ENCODE results near the gene GFOD1.

DNA sequence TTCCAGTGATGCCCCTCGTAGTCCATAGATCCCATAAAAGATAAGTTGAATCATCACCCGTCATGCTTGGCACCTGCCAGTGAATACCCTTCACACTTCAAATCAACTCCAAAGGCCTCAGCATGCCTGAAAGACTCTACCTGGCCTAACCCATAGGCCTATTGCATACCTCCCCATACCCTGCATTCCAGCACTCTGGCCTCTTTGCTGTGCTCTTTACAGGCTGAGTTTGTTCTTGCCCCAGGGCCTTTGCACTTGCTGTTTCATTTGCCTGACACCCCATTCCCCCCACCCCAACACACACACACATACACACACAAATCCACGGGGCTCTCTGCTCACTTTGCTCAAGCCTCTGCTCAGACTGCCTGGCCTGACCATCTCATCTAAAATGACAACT is 3.0 kb upstream of the GFOD1 start:
- TF ChIP-seq, protein P1, sequence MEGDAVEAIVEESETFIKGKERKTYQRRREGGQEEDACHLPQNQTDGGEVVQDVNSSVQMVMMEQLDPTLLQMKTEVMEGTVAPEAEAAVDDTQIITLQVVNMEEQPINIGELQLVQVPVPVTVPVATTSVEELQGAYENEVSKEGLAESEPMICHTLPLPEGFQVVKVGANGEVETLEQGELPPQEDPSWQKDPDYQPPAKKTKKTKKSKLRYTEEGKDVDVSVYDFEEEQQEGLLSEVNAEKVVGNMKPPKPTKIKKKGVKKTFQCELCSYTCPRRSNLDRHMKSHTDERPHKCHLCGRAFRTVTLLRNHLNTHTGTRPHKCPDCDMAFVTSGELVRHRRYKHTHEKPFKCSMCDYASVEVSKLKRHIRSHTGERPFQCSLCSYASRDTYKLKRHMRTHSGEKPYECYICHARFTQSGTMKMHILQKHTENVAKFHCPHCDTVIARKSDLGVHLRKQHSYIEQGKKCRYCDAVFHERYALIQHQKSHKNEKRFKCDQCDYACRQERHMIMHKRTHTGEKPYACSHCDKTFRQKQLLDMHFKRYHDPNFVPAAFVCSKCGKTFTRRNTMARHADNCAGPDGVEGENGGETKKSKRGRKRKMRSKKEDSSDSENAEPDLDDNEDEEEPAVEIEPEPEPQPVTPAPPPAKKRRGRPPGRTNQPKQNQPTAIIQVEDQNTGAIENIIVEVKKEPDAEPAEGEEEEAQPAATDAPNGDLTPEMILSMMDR (conservative IDR thresholded peaks at IDR 0.05; ENCODE audit: low read length): no peak
- TF ChIP-seq EZH2phosphoT487 (IDR thresholded peaks at IDR 0.05; ENCODE audit: borderline replicate concordance, low read depth, low read length): no peak

Measured in OCI-LY7 (cell line).